ENCODE measurements around the gene CDCA7L.

GRCh38 chr7:21912305-21912704 is 33.4 kb downstream of the CDCA7L start:
- TF ChIP-seq CTCF (CRISPR knock-in tag; IDR thresholded peaks at IDR 0.05): no peak
- TF ChIP-seq POLR2A (IDR thresholded peaks at IDR 0.05; ENCODE audit: insufficient read depth in 1 of 2, low read depth in 2 of 2, low read length in 2 of 2): no peak
- no peak for TF ChIP-seq XBP1 (CRISPR knock-in tag; IDR thresholded peaks at IDR 0.05)
- no peak for TF ChIP-seq ZNF274 (CRISPR knock-in tag; IDR thresholded peaks at IDR 0.05)
- TF ChIP-seq POLR2AphosphoS5 (IDR thresholded peaks at IDR 0.05; ENCODE audit: low read depth, low read length): no peak
- TF ChIP-seq JUND (CRISPR knock-in tag; IDR thresholded peaks at IDR 0.05): no peak
- TF ChIP-seq TEF (CRISPR knock-in tag; IDR thresholded peaks at IDR 0.05): no peak
- TF ChIP-seq SP4 (CRISPR knock-in tag; IDR thresholded peaks at IDR 0.05): no peak
- TF ChIP-seq BRD4 (CRISPR knock-in tag; IDR thresholded peaks at IDR 0.05): no peak
- TF ChIP-seq, protein P1, sequence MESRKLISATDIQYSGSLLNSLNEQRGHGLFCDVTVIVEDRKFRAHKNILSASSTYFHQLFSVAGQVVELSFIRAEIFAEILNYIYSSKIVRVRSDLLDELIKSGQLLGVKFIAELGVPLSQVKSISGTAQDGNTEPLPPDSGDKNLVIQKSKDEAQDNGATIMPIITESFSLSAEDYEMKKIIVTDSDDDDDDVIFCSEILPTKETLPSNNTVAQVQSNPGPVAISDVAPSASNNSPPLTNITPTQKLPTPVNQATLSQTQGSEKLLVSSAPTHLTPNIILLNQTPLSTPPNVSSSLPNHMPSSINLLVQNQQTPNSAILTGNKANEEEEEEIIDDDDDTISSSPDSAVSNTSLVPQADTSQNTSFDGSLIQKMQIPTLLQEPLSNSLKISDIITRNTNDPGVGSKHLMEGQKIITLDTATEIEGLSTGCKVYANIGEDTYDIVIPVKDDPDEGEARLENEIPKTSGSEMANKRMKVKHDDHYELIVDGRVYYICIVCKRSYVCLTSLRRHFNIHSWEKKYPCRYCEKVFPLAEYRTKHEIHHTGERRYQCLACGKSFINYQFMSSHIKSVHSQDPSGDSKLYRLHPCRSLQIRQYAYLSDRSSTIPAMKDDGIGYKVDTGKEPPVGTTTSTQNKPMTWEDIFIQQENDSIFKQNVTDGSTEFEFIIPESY (CRISPR knock-in tag; IDR thresholded peaks at IDR 0.05): no peak
- TF ChIP-seq ZNF788 (CRISPR knock-in tag; IDR thresholded peaks at IDR 0.05; ENCODE audit: borderline replicate concordance): no peak
- no peak for TF ChIP-seq NR1H2 (CRISPR knock-in tag; IDR thresholded peaks at IDR 0.05; ENCODE audit: borderline replicate concordance, low read depth)
- no peak for TF ChIP-seq TEAD2 (CRISPR knock-in tag; IDR thresholded peaks at IDR 0.05)
